ENCODE data around the gene SLC24A3.

- no peak for TF ChIP-seq PRPF4 (IDR thresholded peaks at IDR 0.05; ENCODE audit: low read depth, low read length, poor library complexity, severe bottlenecking)
- no peak for TF ChIP-seq HCFC1 (IDR thresholded peaks at IDR 0.05; ENCODE audit: low read depth, low read length)
- no peak for TF ChIP-seq PREB (CRISPR knock-in tag; IDR thresholded peaks at IDR 0.05)
- TF ChIP-seq, protein P1, sequence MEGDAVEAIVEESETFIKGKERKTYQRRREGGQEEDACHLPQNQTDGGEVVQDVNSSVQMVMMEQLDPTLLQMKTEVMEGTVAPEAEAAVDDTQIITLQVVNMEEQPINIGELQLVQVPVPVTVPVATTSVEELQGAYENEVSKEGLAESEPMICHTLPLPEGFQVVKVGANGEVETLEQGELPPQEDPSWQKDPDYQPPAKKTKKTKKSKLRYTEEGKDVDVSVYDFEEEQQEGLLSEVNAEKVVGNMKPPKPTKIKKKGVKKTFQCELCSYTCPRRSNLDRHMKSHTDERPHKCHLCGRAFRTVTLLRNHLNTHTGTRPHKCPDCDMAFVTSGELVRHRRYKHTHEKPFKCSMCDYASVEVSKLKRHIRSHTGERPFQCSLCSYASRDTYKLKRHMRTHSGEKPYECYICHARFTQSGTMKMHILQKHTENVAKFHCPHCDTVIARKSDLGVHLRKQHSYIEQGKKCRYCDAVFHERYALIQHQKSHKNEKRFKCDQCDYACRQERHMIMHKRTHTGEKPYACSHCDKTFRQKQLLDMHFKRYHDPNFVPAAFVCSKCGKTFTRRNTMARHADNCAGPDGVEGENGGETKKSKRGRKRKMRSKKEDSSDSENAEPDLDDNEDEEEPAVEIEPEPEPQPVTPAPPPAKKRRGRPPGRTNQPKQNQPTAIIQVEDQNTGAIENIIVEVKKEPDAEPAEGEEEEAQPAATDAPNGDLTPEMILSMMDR (CRISPR knock-in tag; IDR thresholded peaks at IDR 0.05): no peak
- TF ChIP-seq FLYWCH1 (CRISPR knock-in tag; IDR thresholded peaks at IDR 0.05): no peak
- TF ChIP-seq RXRA (CRISPR knock-in tag; IDR thresholded peaks at IDR 0.05): no peak
- no peak for TF ChIP-seq ZNF672 (CRISPR knock-in tag; IDR thresholded peaks at IDR 0.05)
- no peak for TF ChIP-seq ATF2 (CRISPR knock-in tag; IDR thresholded peaks at IDR 0.05)
- TF ChIP-seq EP300 (IDR thresholded peaks at IDR 0.05; ENCODE audit: low read depth in 2 of 2, low read length in 2 of 2): no peak
- no peak for TF ChIP-seq EP300 (CRISPR knock-in tag; IDR thresholded peaks at IDR 0.05; ENCODE audit: borderline replicate concordance)
- TF ChIP-seq THAP11 (CRISPR knock-in tag; IDR thresholded peaks at IDR 0.05): no peak
- no peak for TF ChIP-seq MYNN (CRISPR knock-in tag; IDR thresholded peaks at IDR 0.05; ENCODE audit: low read depth)
- no peak for TF ChIP-seq ZNF3 (CRISPR knock-in tag; IDR thresholded peaks at IDR 0.05)
- TF ChIP-seq ZXDC (CRISPR knock-in tag; IDR thresholded peaks at IDR 0.05): no peak
Measured at GRCh38 chr20:19457611-19458010, 245.2 kb downstream of the SLC24A3 start.
